GM19099 (cell line): ENCODE measurements around the gene FUBP3.

Experiments
- POLR2A ChIP-seq: IDR thresholded peaks from 3 replicates; pipeline ENCODE4 v1.6.1; 2011; ENCODE audit warnings: low read depth; ENCODE audit not compliant: insufficient read length; ENCODE audit errors: extremely low read depth

The FUBP3 gene

GRCh38 chr9:130610862-130611707 lies 31.7 kb downstream of the FUBP3 start:
- TF ChIP-seq POLR2A, result no peak

GRCh38 chr9:130616451-130616850 lies 37.1 kb downstream of the FUBP3 start:
- no peak for TF ChIP-seq POLR2A

GRCh38 chr9:130623466-130623865 lies 44.1 kb downstream of the FUBP3 start:
- no peak for TF ChIP-seq POLR2A

- no peak for TF ChIP-seq POLR2A
These were observed 44.8 kb downstream of the FUBP3 start for GRCh38 chr9:130624154-130624553.

- no peak for TF ChIP-seq POLR2A
These were observed 47.0 kb downstream of the FUBP3 start for GRCh38 chr9:130626249-130626996.

GRCh38 chr9:130627051-130627450 lies 47.7 kb downstream of the FUBP3 start:
- TF ChIP-seq POLR2A, result no peak

- TF ChIP-seq POLR2A, result no peak
These were observed 48.8 kb downstream of the FUBP3 start for GRCh38 chr9:130627896-130628792.

- no peak for TF ChIP-seq POLR2A
These were observed 50.2 kb downstream of the FUBP3 start for GRCh38 chr9:130629443-130630070.

- no peak for TF ChIP-seq POLR2A
These were observed 50.7 kb downstream of the FUBP3 start for GRCh38 chr9:130630071-130630450.

GRCh38 chr9:130630506-130631330 lies 51.3 kb downstream of the FUBP3 start:
- TF ChIP-seq POLR2A, result no peak

GRCh38 chr9:130631331-130632080 lies 52.1 kb downstream of the FUBP3 start:
- no peak for TF ChIP-seq POLR2A

GRCh38 chr9:130632081-130632710 lies 52.8 kb downstream of the FUBP3 start:
- no peak for TF ChIP-seq POLR2A

- TF ChIP-seq POLR2A, result no peak
These were observed 53.5 kb downstream of the FUBP3 start for GRCh38 chr9:130632841-130633240.
